ENCODE data around the gene CD2. TPM values are rescaled to one million over a fixed set of nuclear protein-coding genes. Genes with fewer than 3 reads are reported as not detected.
A peak's percentile ranks its signal among the peaks of the same experiment; 100 is the strongest.

The CD2 gene
- polyA plus RNA-seq, 1 donor, result not detected

GRCh38 chr1:116760996-116761665 lies 6.9 kb downstream of the CD2 start:
- DNase-seq, result no peak

- no peak for DNase-seq
These were observed 8.1 kb downstream of the CD2 start for GRCh38 chr1:116762281-116762680.

GRCh38 chr1:116762781-116763115 lies 8.5 kb downstream of the CD2 start:
- DNase-seq, result no peak

- peak; percentile 52 for DNase-seq
These were observed 9.0 kb downstream of the CD2 start for GRCh38 chr1:116763116-116763786.

- DNase-seq, result no peak
These were observed 9.7 kb downstream of the CD2 start for GRCh38 chr1:116763787-116764465.

- DNase-seq, result no peak
These were observed 10.3 kb downstream of the CD2 start for GRCh38 chr1:116764466-116764898.

GRCh38 chr1:116764906-116765862 lies 11.0 kb downstream of the CD2 start:
- DNase-seq, result no peak

GRCh38 chr1:116765962-116766361 lies 11.7 kb downstream of the CD2 start:
- DNase-seq, result no peak

GRCh38 chr1:116766616-116767469 lies 12.6 kb downstream of the CD2 start:
- DNase-seq, result no peak

- no peak for DNase-seq
These were observed 13.7 kb downstream of the CD2 start for GRCh38 chr1:116767782-116768382.

- no peak for DNase-seq
These were observed 14.3 kb downstream of the CD2 start for GRCh38 chr1:116768416-116769103.

- no peak for DNase-seq
These were observed 14.8 kb downstream of the CD2 start for GRCh38 chr1:116769104-116769452.

- DNase-seq, result no peak
These were observed 15.3 kb downstream of the CD2 start for GRCh38 chr1:116769561-116769977.

- no peak for DNase-seq
These were observed 15.8 kb downstream of the CD2 start for GRCh38 chr1:116769994-116770393.

GRCh38 chr1:116770625-116771024 lies 16.4 kb downstream of the CD2 start:
- no peak for DNase-seq

GRCh38 chr1:116771997-116772647 lies 17.9 kb downstream of the CD2 start:
- DNase-seq, result no peak

GRCh38 chr1:116772648-116773045 lies 18.4 kb downstream of the CD2 start:
- no peak for DNase-seq

- no peak for DNase-seq
These were observed 21.0 kb downstream of the CD2 start for GRCh38 chr1:116775116-116775752.

All from hindlimb muscle (tissue), 1 donor.